Measurements from ENCODE around the gene LIG1.
"Not testable (repeated sequence)": the region's sequence is repeated elsewhere in the genome, so short reads cannot be mapped to it uniquely, and the experiment has no call there.

The LIG1 gene

GRCh38 chr19:48085904-48086864 lies 84.0 kb downstream of the LIG1 start:
- no peak for DNase-seq (ENCODE audit: low read depth in 1 of 2, low spot score in 1 of 2)

- no peak for DNase-seq (ENCODE audit: low read depth in 1 of 2, low spot score in 1 of 2)
These were observed 85.1 kb downstream of the LIG1 start for GRCh38 chr19:48085076-48085475.

GRCh38 chr19:48081106-48081505 lies 89.0 kb downstream of the LIG1 start:
- DNase-seq (ENCODE audit: low read depth in 1 of 2, low spot score in 1 of 2) = no peak

GRCh38 chr19:48070177-48070769 lies 99.9 kb downstream of the LIG1 start:
- DNase-seq (ENCODE audit: low read depth in 1 of 2, low spot score in 1 of 2) = not testable (repeated sequence)

- DNase-seq (ENCODE audit: low read depth in 1 of 2, low spot score in 1 of 2) = no peak
These were observed 100.7 kb downstream of the LIG1 start for GRCh38 chr19:48069435-48069834.

All from stimulated activated CD4-positive, alpha-beta T cell treated with anti-CD3 and anti-CD28 coated beads, Interleukin-15, amount 100 ng/mL, for 1 hour (primary cell).